Ovary (tissue), 3 donors: Measurements from ENCODE around the gene TATDN3.
"Not testable (repeated sequence)": the region's sequence is repeated elsewhere in the genome, so short reads cannot be mapped to it uniquely, and the experiment has no call there.

Experiments
- CTCF ChIP-seq, 3 donors: fragments of 450-650 bp in 2 of 3; fragments of 200-600 bp in 1 of 3; IDR thresholded peaks; one replicate each; pipeline versions ENCODE4 v1.5.1 to v1.8.0; 2016 to 2022; ENCODE audit warnings: antibody characterized with exemption in 3 of 3, mild to moderate bottlenecking in 1 of 3
- EP300 ChIP-seq: sonication (generic); formaldehyde crosslinking; IDR thresholded peaks from one replicate; pipeline ENCODE4 v1.6.1; 2017; ENCODE audit warnings: antibody characterized with exemption
- POLR2A ChIP-seq: fragments of 450-650 bp; IDR thresholded peaks from one replicate; pipeline ENCODE4 v1.6.1; 2017; ENCODE audit warnings: antibody characterized with exemption, mild to moderate bottlenecking, moderate library complexity
- donor health status: DM: no; HTN: no; CAD: no.

- not testable (repeated sequence) for TF ChIP-seq CTCF (IDR thresholded peaks at IDR 0.05); POLR2A; EP300
Observed at GRCh38 chr1:212844521-212844920, 52.8 kb downstream of the TATDN3 start.
